PC-3 (cell line): ENCODE results near the gene CKS1B. TPM values are rescaled to one million over a fixed set of nuclear protein-coding genes. Genes with fewer than 3 reads are reported as not detected.
A peak's percentile ranks its signal among the peaks of the same experiment; 100 is the strongest.

Source experiments
- ATAC-seq: fragments of 200-7000 bp; cut with Tn5 transposase; 2 replicates; pipeline ENCODE4 v1.9.1; 2020; ENCODE audit warnings: mild to moderate bottlenecking, moderate library complexity
- BruUV-seq: library from RNA; stranded (reverse); fragments of 400-500 nt; replicated peaks from 2 replicates; lab custom pipeline; 2021; lab: Mats Ljungman, UMichigan
- CTCF ChIA-PET: fragments of 300-600 bp; sonication (Branson Sonifier 250); formaldehyde crosslinking; loops from one replicate; lab custom pipeline; 2022; ENCODE audit warnings: antibody characterized with exemption; lab: Charles Lee
- POLR2A ChIA-PET: fragments of 300-600 bp; sonication (Branson Sonifier 250); formaldehyde crosslinking; loops from one replicate; lab custom pipeline; 2022; ENCODE audit warnings: antibody characterized with exemption; ENCODE audit not compliant: unreplicated experiment; lab: Charles Lee
- DNase-seq: peaks from one replicate; pipeline ENCODE4 v3.0.0-alpha.2; 2015
- H2AFZ ChIP-seq: fragments of 300-600 bp; sonication (generic); 2 replicates; pipeline ENCODE4 v1.6.0; 2016; ENCODE audit warnings: antibody characterized with exemption, low read length
- H3F3A ChIP-seq: fragments of 300-600 bp; sonication (generic); one replicate; pipeline ENCODE4 v1.6.0; 2017; ENCODE audit warnings: antibody characterized with exemption, low read length, control low read depth, mild to moderate bottlenecking; ENCODE audit not compliant: unreplicated experiment
- H3K27ac ChIP-seq: fragments of 300-600 bp; sonication (generic); 2 replicates; pipeline ENCODE4 v1.5.1; 2016; ENCODE audit warnings: mild to moderate bottlenecking, low read length
- H3K27me3 ChIP-seq: fragments of 300-600 bp; sonication (generic); 2 replicates; pipeline ENCODE4 v1.6.1; 2016; ENCODE audit warnings: low read length, mixed read lengths
- H3K36me3 ChIP-seq: fragments of 300-600 bp; sonication (generic); 2 replicates; pipeline ENCODE4 v1.6.1; 2016; ENCODE audit warnings: low read depth, mixed run types, low read length, mixed read lengths
- H3K4me1 ChIP-seq: fragments of 300-600 bp; sonication (generic); 2 replicates; pipeline ENCODE4 v1.5.1; 2016; ENCODE audit warnings: low read length; ENCODE audit not compliant: insufficient read depth
- H3K4me2 ChIP-seq: fragments of 300-600 bp; sonication (generic); 2 replicates; pipeline ENCODE4 v1.6.0; 2016; ENCODE audit warnings: low read length
- H3K4me3 ChIP-seq: fragments of 300-600 bp; sonication (generic); 2 replicates; pipeline ENCODE4 v1.5.1; 2016; ENCODE audit warnings: mild to moderate bottlenecking, low read length, mixed read lengths
- H3K79me2 ChIP-seq: fragments of 300-600 bp; sonication (generic); 2 replicates; pipeline ENCODE4 v1.6.1; 2017; ENCODE audit warnings: low read length, mixed read lengths
- H3K9ac ChIP-seq: fragments of 300-600 bp; sonication (generic); 2 replicates; pipeline ENCODE4 v1.6.0; 2016; ENCODE audit warnings: mild to moderate bottlenecking, low read length
- H3K9me2 ChIP-seq: fragments of 300-600 bp; sonication (generic); replicated peaks from 2 replicates; pipeline ENCODE4 v1.6.1; 2016; ENCODE audit warnings: mixed run types, low read length, mixed read lengths
- H3K9me3 ChIP-seq: fragments of 300-600 bp; sonication (generic); 2 replicates; pipeline ENCODE4 v1.6.1; 2016; ENCODE audit warnings: low read length, mixed read lengths
- H4K20me1 ChIP-seq: fragments of 300-600 bp; sonication (generic); 2 replicates; pipeline ENCODE4 v1.6.1; 2016; ENCODE audit warnings: low read length, mixed read lengths
- CTCF ChIP-seq: fragments of 300-600 bp; sonication (generic); conservative IDR thresholded peaks from 2 replicates; pipeline ENCODE4 v1.5.1; 2017; ENCODE audit warnings: antibody characterized with exemption, low read depth, mild to moderate bottlenecking, low read length
- EZH2 ChIP-seq: fragments of 300-600 bp; sonication (generic); IDR thresholded peaks from one replicate; pipeline ENCODE4 v1.6.1; 2017; ENCODE audit warnings: antibody characterized with exemption, mild to moderate bottlenecking, low read length; ENCODE audit not compliant: unreplicated experiment
- EZH2phosphoT487 ChIP-seq: fragments of 300-600 bp; sonication (generic); IDR thresholded peaks from 2 replicates; pipeline ENCODE4 v1.6.1; 2018; ENCODE audit warnings: mild to moderate bottlenecking, antibody characterized with exemption, low read length, borderline replicate concordance
- intact Hi-C: fragments of 100-400 bp; cut with micrococcal nuclease; formaldehyde crosslinking; loops from 2 replicates; pipeline ENCODE4 v1.9.0; 2023
- total RNA-seq: library from RNA; depleted of rRNA; stranded (reverse); fragments of >200 nt; gene quantifications from 2 replicates; pipeline ENCODE4 v1.2.3, GENCODE V29; 2014

Gene CKS1B
- total RNA-seq, 1 experiment from 2014 or later, result 390 TPM

- DNase-seq (no peak), ATAC-seq (no peak)
- H3K27ac ChIP-seq, result 0 out of 2 replicates have a peak overlapping the region, but pooled peaks have one; percentile 87
- H4K20me1 ChIP-seq, result no peaks in the 10 kb centered on the region
- CTCF ChIA-PET, result interaction anchor here (0.6 to 1.9 kb wide), 12 partner anchors 8 to 81 kb away, joined by 3 to 16 read pairs (median 6); partner anchors contain the start of genes ADAM15, FLAD1, PMVK and ZBTB7B
- TF ChIP-seq EZH2phosphoT487, result no peak
- no peak for TF ChIP-seq CTCF
- no peak for TF ChIP-seq EZH2
- H3K4me2 ChIP-seq, result peak overlapping the region; percentile 79
- H3F3A ChIP-seq, result no peaks in the 10 kb centered on the region
- peaks cover 5% of the 10 kb centered on the region; the same call in 1 of the 2 replicates for H3K79me2 ChIP-seq
- H3K4me3 ChIP-seq, result peak overlapping the region; percentile 42; the same call in 1 of the 2 replicates
- H2AFZ ChIP-seq, result 0 out of 2 replicates have a peak overlapping the region, but pooled peaks have one; percentile 19
- H3K36me3 ChIP-seq, result peaks cover 25% of the 10 kb centered on the region
- no TSS peak for BruUV-seq
- peaks cover 21% of the 10 kb centered on the region for H3K4me1 ChIP-seq
- H3K9me2 ChIP-seq, result no peaks in the 10 kb centered on the region
- intact Hi-C loops, result loop anchor here (1.0 to 5.0 kb wide), 4 partner anchors 13 to 57 kb away; partner anchors contain the start of genes ADAM15 and PYGO2
- H3K9ac ChIP-seq, result peak overlapping the region; percentile 13; the same call in 1 of the 2 replicates
- H3K27me3 ChIP-seq, result no peaks in the 10 kb centered on the region
- POLR2A ChIA-PET, result interaction anchor here (0.9 kb wide), 1 partner anchor 46 kb away, joined by 3 read pairs; no protein-coding TSS in a partner anchor
- no peaks in the 10 kb centered on the region for H3K9me3 ChIP-seq
These were observed 43.5 kb downstream of the CKS1B start for GRCh38 chr1:155017946-155018316.

- no peak overlapping the region for H3K27ac ChIP-seq
- ATAC-seq (no peak), DNase-seq (no peak)
- no peaks in the 10 kb centered on the region for H4K20me1 ChIP-seq
- H3K4me3 ChIP-seq, result no peak overlapping the region
- no peaks in the 10 kb centered on the region for H3F3A ChIP-seq
- no peaks in the 10 kb centered on the region for H3K9me3 ChIP-seq
- intact Hi-C loops, result loop anchor here (5.0 kb wide), 1 partner anchor 34 kb away; the partner anchor contains the start of gene ADAM15
- no peak overlapping the region for H3K4me2 ChIP-seq
- CTCF ChIA-PET, result no interaction called here
- H2AFZ ChIP-seq, result no peak overlapping the region
- BruUV-seq, result no TSS peak
- no peaks in the 10 kb centered on the region for H3K79me2 ChIP-seq
- no peak overlapping the region for H3K9ac ChIP-seq
- H3K4me1 ChIP-seq, result peaks cover 21% of the 10 kb centered on the region
- H3K27me3 ChIP-seq, result no peaks in the 10 kb centered on the region
- POLR2A ChIA-PET, result no interaction called here
- H3K9me2 ChIP-seq, result no peaks in the 10 kb centered on the region
- peaks cover 25% of the 10 kb centered on the region for H3K36me3 ChIP-seq
- TF ChIP-seq CTCF (no peak), EZH2phosphoT487 (no peak), EZH2 (no peak)
These were observed 44.3 kb downstream of the CKS1B start for GRCh38 chr1:155018617-155019348.
